PFSK-1 (cell line): ENCODE results near the gene PLSCR1.

Experiments used
- FOXP2 ChIP-seq: optimal IDR thresholded peaks from 2 replicates; pipeline ENCODE3; 2011; ENCODE audit warnings: borderline replicate concordance, control low read depth, inconsistent platforms; ENCODE audit not compliant: insufficient read depth; ENCODE audit errors: extremely low read length, extremely low read depth
- POLR2AphosphoS5 ChIP-seq: IDR thresholded peaks from 2 replicates; pipeline ENCODE4 v1.6.1; 2012; ENCODE audit warnings: low read depth, mild to moderate bottlenecking, control low read depth, low read length, moderate library complexity
- REST ChIP-seq, 2 experiments: IDR thresholded peaks; 2 replicates each; pipeline versions ENCODE4 v1.6.1 to v1.8.0; 2011 to 2012; ENCODE audit warnings: low read depth in 2 of 2, low read length in 2 of 2, control low read depth in 1 of 2, inconsistent platforms in 1 of 2, mild to moderate bottlenecking in 1 of 2, moderate library complexity in 1 of 2; ENCODE audit not compliant: insufficient read depth in 1 of 2
- SIN3A ChIP-seq: IDR thresholded peaks from 2 replicates; pipeline ENCODE4 v1.6.1; 2012; ENCODE audit warnings: mild to moderate bottlenecking, low read length, moderate library complexity, borderline replicate concordance; ENCODE audit not compliant: insufficient read depth
- TAF1 ChIP-seq: IDR thresholded peaks from 2 replicates; pipeline ENCODE4 v1.6.1; 2012; ENCODE audit warnings: low read length, control low read depth, borderline replicate concordance; ENCODE audit not compliant: insufficient read depth

DNA sequence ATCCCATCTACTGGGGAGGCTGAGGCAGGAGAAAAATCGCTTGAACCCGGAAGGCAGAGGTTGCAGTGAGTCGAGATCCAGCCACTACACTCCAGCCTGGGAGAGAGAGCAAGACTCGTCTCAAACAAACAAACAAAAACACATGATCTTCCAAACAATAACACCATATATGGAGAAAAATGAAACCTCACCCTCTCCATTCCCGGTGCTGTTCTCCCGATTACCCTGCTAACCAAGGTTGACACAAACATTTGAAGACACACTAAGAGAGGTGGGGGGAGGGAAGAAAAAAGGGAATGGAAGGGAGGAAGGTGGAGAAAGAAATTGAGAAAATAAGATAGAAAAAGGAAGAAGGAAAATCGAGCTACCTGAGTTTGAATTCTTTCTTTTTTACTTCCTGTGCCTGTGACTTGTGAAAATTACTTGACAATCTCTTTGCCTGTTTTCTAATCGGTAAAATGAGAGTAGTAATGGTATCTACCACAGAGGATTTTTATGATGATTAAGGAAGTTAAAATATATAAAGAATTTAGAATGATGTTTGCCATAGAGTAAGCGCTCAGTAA, 73.9 kb downstream of the PLSCR1 start:
- TF ChIP-seq REST (IDR thresholded peaks at IDR 0.05; ENCODE audit: insufficient read depth in 1 of 2, low read depth in 2 of 2, low read length in 2 of 2), result no peak
- TF ChIP-seq TAF1, result no peak
- no peak for TF ChIP-seq POLR2AphosphoS5
- no peak for TF ChIP-seq SIN3A
- no peak for TF ChIP-seq FOXP2
